Caco-2 (cell line): ENCODE data around the gene GAMT. TPM values are rescaled to one million over a fixed set of nuclear protein-coding genes. Genes with fewer than 3 reads are reported as not detected.

Source experiments
- BruUV-seq: library from RNA; stranded (reverse); fragments of 400-500 nt; replicated peaks from 2 replicates; lab custom pipeline; 2021; lab: Mats Ljungman, UMichigan
- CTCF ChIA-PET: fragments of 300-600 bp; sonication (Branson Sonifier 250); formaldehyde crosslinking; loops from one replicate; lab custom pipeline; 2022; ENCODE audit warnings: antibody characterized with exemption; lab: Charles Lee
- POLR2A ChIA-PET: fragments of 300-600 bp; sonication (Branson Sonifier 250); formaldehyde crosslinking; loops from one replicate; lab custom pipeline; 2022; ENCODE audit warnings: antibody characterized with exemption; lab: Charles Lee
- DNase-seq, 2 experiments: peaks; one replicate each; pipeline versions ENCODE4 v3.0.0 to v3.0.0-alpha.2; 2020 to 2022
- H3K27me3 ChIP-seq: replicated peaks from 2 replicates; pipeline ENCODE4 v1.6.0; 2011; ENCODE audit warnings: low read length; ENCODE audit not compliant: control insufficient read depth, insufficient read depth
- H3K36me3 ChIP-seq: 2 replicates; pipeline ENCODE4 v1.5.1; 2011; ENCODE audit warnings: low read length; ENCODE audit not compliant: control insufficient read depth, insufficient read depth
- H3K4me1 ChIP-seq: fragments of 250-450 bp; sonication (Bioruptor Pico); 2 replicates; pipeline ENCODE4 v1.5.1; 2020; ENCODE audit warnings: mild to moderate bottlenecking
- H3K4me3 ChIP-seq: 2 replicates; pipeline ENCODE4 v1.5.1; 2011; ENCODE audit warnings: low read depth, mild to moderate bottlenecking, control low read depth, low read length
- H3K9me3 ChIP-seq: fragments of 250-450 bp; sonication (Bioruptor Pico); 2 replicates; pipeline ENCODE4 v1.5.1; 2020; ENCODE audit warnings: mild to moderate bottlenecking, moderate library complexity
- H3K27ac Mint-ChIP-seq: one replicate; pipeline ENCODE4 v1.8.0; 2022; ENCODE audit warnings: mixed read lengths; ENCODE audit not compliant: unreplicated experiment
- H3K27me3 Mint-ChIP-seq: one replicate; pipeline ENCODE4 v1.8.0; 2022; ENCODE audit warnings: mixed read lengths; ENCODE audit not compliant: insufficient read depth, unreplicated experiment
- H3K36me3 Mint-ChIP-seq: one replicate; pipeline ENCODE4 v1.8.0; 2022; ENCODE audit warnings: mild to moderate bottlenecking, mixed read lengths; ENCODE audit not compliant: insufficient read depth, unreplicated experiment
- H3K4me1 Mint-ChIP-seq: one replicate; pipeline ENCODE4 v1.8.0; 2022; ENCODE audit warnings: low read depth, mixed read lengths; ENCODE audit not compliant: unreplicated experiment
- H3K4me3 Mint-ChIP-seq: one replicate; pipeline ENCODE4 v1.8.0; 2022; ENCODE audit warnings: mild to moderate bottlenecking, moderate library complexity, mixed read lengths; ENCODE audit not compliant: unreplicated experiment
- H3K9me3 Mint-ChIP-seq: one replicate; pipeline ENCODE4 v1.8.0; 2022; ENCODE audit warnings: mixed read lengths; ENCODE audit not compliant: unreplicated experiment
- intact Hi-C: fragments of 100-400 bp; cut with micrococcal nuclease; formaldehyde crosslinking; loops from one replicate; pipeline ENCODE4 v1.10.0; 2022; ENCODE audit not compliant: unreplicated experiment
- total RNA-seq: library from RNA; stranded (reverse); gene quantifications from 2 replicates; pipeline ENCODE4 v1.2.3, GENCODE V29; 2022
- TF ChIP-seq, protein P1 (sequence below), 2 experiments: fragments of 200-600 bp in 1 of 2; IDR thresholded peaks; 1 replicate in 1 of 2; 2 replicates in 1 of 2; pipeline versions ENCODE4 v1.5.1 to v1.8.0; 2011 to 2022; ENCODE audit warnings: antibody characterized with exemption in 1 of 2, control low read depth in 1 of 2, inconsistent platforms in 1 of 2, low read depth in 1 of 2, low read length in 1 of 2, mild to moderate bottlenecking in 1 of 2, moderate library complexity in 1 of 2; ENCODE audit not compliant: insufficient read depth in 1 of 2, severe bottlenecking in 1 of 2, unreplicated experiment in 1 of 2

Gene GAMT
- total RNA-seq, 1 experiment from 2014 or later: 75.7 TPM

DNA sequence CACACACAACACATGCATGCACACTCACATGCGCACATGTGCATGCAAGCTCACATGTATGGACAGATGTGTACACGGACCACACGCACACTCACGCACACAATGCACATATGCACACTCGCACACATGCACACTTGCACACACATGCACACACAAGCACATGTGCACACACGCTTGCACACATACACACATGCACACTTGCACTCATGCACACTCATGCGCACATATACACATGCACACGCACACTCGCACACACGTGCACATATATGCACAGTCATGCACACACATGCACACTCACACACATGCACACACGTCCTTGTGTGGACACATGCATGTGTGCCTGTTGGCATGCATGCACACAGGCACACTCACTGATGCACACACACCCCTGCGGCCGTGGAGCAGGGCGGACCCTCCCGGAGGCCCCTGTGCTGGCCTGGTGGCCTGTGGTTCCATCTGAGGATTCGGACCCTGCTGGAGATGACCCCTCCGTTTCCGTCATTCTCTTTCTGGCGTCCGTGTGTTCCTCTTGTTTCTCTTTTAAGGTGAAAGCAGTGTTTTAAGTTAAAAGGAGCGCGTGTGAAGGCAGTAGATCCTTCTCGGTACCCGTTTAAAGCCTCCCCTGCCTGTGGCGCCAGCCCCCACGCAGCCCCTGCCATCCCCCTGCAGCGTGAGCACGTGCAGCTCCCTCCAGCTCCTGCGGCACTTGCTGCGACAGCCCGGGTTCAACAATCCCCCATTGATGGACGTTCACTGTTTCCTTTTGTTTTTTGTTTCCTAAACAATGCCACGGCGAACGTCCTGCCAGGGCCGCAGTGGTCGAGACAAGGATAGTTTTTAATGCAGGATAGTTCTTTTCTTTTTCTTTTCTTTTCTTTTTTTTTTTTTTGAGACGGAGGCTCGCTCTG, 12.1 kb downstream of the GAMT start:
- TF ChIP-seq, protein P1, sequence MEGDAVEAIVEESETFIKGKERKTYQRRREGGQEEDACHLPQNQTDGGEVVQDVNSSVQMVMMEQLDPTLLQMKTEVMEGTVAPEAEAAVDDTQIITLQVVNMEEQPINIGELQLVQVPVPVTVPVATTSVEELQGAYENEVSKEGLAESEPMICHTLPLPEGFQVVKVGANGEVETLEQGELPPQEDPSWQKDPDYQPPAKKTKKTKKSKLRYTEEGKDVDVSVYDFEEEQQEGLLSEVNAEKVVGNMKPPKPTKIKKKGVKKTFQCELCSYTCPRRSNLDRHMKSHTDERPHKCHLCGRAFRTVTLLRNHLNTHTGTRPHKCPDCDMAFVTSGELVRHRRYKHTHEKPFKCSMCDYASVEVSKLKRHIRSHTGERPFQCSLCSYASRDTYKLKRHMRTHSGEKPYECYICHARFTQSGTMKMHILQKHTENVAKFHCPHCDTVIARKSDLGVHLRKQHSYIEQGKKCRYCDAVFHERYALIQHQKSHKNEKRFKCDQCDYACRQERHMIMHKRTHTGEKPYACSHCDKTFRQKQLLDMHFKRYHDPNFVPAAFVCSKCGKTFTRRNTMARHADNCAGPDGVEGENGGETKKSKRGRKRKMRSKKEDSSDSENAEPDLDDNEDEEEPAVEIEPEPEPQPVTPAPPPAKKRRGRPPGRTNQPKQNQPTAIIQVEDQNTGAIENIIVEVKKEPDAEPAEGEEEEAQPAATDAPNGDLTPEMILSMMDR (IDR thresholded peaks at IDR 0.05; ENCODE audit: insufficient read depth in 1 of 2, low read depth in 1 of 2, low read length in 1 of 2, severe bottlenecking in 1 of 2, unreplicated experiment in 1 of 2): no peak
- H3K36me3 Mint-ChIP-seq: peaks cover 46% of the 10 kb centered on the region
- H3K9me3 ChIP-seq: no peaks in the 10 kb centered on the region
- no peak overlapping the region for H3K4me3 ChIP-seq
- ChIA-PET CTCF (no interaction called here), POLR2A (no interaction called here)
- H3K27me3 Mint-ChIP-seq: no peaks in the 10 kb centered on the region
- no TSS peak for BruUV-seq
- peaks cover 4% of the 10 kb centered on the region; the same call in 1 of the 2 replicates for H3K36me3 ChIP-seq
- 0 out of 2 replicates have a peak, but pooled peaks cover 3% of the 10 kb centered on the region for H3K4me1 ChIP-seq
- H3K27ac Mint-ChIP-seq: no peak overlapping the region
- DNase-seq: no peak
- H3K9me3 Mint-ChIP-seq: no peaks in the 10 kb centered on the region
- H3K27me3 ChIP-seq: no peaks in the 10 kb centered on the region
- intact Hi-C loops: no loop called here
- H3K4me1 Mint-ChIP-seq: no peaks in the 10 kb centered on the region
- H3K4me3 Mint-ChIP-seq: no peak overlapping the region

DNA sequence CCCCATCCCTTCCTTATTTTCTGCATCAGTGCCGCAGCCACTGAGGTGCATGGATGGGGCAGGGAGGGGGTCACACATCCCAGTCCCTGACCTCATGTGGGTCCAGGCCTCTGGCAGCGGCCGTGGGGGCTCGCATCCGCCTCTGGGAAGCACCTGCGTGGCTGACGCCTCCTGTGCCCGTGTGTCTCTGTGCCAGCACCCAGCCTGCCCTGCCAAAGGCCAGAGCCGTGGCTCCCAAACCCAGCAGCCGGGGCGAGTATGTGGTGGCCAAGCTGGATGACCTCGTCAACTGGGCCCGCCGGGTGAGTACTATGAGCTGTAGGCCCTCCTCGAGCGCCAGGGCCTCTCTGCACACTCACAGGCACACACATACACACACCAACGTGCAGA, 12.7 kb downstream of the GAMT start:
- no peak overlapping the region for H3K4me3 ChIP-seq
- no peaks in the 10 kb centered on the region for H3K9me3 ChIP-seq
- H3K27me3 ChIP-seq: no peaks in the 10 kb centered on the region
- POLR2A ChIA-PET: no interaction called here
- CTCF ChIA-PET: no interaction called here
- no peaks in the 10 kb centered on the region for H3K27me3 Mint-ChIP-seq
- H3K4me1 Mint-ChIP-seq: no peaks in the 10 kb centered on the region
- no peaks in the 10 kb centered on the region for H3K9me3 Mint-ChIP-seq
- H3K27ac Mint-ChIP-seq: no peak overlapping the region
- BruUV-seq: no TSS peak
- peaks cover 4% of the 10 kb centered on the region; the same call in 1 of the 2 replicates for H3K36me3 ChIP-seq
- H3K4me1 ChIP-seq: 0 out of 2 replicates have a peak, but pooled peaks cover 3% of the 10 kb centered on the region
- intact Hi-C loops: no loop called here
- DNase-seq: no peak
- peaks cover 46% of the 10 kb centered on the region for H3K36me3 Mint-ChIP-seq
- TF ChIP-seq, protein P1 (IDR thresholded peaks at IDR 0.05; ENCODE audit: insufficient read depth in 1 of 2, low read depth in 1 of 2, low read length in 1 of 2, severe bottlenecking in 1 of 2, unreplicated experiment in 1 of 2): no peak
- H3K4me3 Mint-ChIP-seq: no peak overlapping the region

DNA sequence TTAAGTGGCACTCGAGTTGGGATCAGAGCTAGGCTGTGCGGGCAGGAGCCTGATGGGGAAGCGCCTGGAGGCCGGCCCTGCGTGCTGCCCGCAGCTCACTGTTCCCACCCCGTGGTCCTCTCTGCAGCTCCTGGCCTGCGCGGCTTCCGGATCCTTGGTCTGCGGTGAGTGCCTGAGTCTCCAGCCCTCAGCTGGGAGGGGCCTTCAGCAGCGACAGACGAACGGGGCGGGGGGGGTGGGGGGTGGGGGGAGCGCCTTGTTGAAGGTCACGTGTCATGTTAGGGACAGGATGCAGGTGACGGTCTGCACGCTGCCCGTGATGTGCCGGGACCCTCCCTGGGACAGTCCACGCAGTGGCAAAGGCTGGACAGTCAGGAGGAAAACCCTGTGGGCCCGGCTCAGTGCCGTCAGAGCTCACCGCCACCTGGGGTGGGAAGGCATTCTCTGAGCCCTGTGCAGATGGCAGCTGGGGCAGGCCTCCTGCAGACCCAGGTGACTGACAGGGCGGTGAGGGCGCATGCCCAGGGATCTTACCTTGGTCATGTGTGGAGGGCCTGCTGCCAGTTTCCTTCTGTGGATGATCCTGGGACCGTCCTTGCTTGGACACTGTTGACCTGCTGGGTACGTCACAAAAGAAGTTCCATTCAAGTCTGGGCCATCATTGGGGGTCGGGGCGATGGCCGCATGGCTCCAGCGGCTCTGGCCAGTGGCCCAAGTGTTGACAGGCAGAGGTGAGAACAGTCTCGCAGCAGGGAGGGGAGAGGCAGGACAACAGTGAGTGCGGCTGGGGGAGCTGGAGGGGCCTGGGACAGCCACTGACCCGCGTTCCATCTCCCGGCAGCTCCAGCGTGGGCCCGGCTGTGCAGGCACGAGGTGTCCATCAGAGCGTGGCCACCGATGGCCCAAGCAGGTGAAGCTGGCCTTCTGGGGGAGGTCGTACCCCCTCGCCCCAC, 13.4 kb downstream of the GAMT start:
- POLR2A ChIA-PET: no interaction called here
- no TSS peak for BruUV-seq
- H3K27me3 ChIP-seq: no peaks in the 10 kb centered on the region
- peaks cover 4% of the 10 kb centered on the region; the same call in 1 of the 2 replicates for H3K36me3 ChIP-seq
- TF ChIP-seq, protein P1 (IDR thresholded peaks at IDR 0.05; ENCODE audit: insufficient read depth in 1 of 2, low read depth in 1 of 2, low read length in 1 of 2, severe bottlenecking in 1 of 2, unreplicated experiment in 1 of 2): no peak
- peaks cover 6% of the 10 kb centered on the region for H3K4me1 Mint-ChIP-seq
- 0 out of 2 replicates have a peak, but pooled peaks cover 3% of the 10 kb centered on the region for H3K4me1 ChIP-seq
- H3K9me3 Mint-ChIP-seq: no peaks in the 10 kb centered on the region
- peaks cover 4% of the 10 kb centered on the region for H3K27me3 Mint-ChIP-seq
- H3K4me3 Mint-ChIP-seq: no peak overlapping the region
- DNase-seq: no peak
- CTCF ChIA-PET: no interaction called here
- no peaks in the 10 kb centered on the region for H3K9me3 ChIP-seq
- peaks cover 52% of the 10 kb centered on the region for H3K36me3 Mint-ChIP-seq
- H3K4me3 ChIP-seq: no peak overlapping the region
- intact Hi-C loops: no loop called here
- no peak overlapping the region for H3K27ac Mint-ChIP-seq
